Measurements from ENCODE around the gene PPM1H.
"Not testable (repeated sequence)": the region's sequence is repeated elsewhere in the genome, so short reads cannot be mapped to it uniquely, and the experiment has no call there.

PPM1H gene

GRCh38 chr12:62885242-62885641 lies 49.7 kb downstream of the PPM1H start:
- Histone ChIP-seq H3K27me3 (no peaks in the 10 kb centered on the region), H3K4me3 (ENCODE audit: low read depth in 1 of 2, low read length in 1 of 2) (no peak overlapping the region), H3K27ac (no peak overlapping the region), H3K9me3 (no peaks in the 10 kb centered on the region), H3K4me1 (ENCODE audit: control insufficient read depth in 1 of 2, insufficient read depth in 1 of 2, low read depth in 1 of 2, low read length in 1 of 2) (peaks cover 14 to 21% of the 10 kb centered on the region in 2 experiments), H3K36me3 (no peaks in the 10 kb centered on the region)
- TF ChIP-seq, protein P1, sequence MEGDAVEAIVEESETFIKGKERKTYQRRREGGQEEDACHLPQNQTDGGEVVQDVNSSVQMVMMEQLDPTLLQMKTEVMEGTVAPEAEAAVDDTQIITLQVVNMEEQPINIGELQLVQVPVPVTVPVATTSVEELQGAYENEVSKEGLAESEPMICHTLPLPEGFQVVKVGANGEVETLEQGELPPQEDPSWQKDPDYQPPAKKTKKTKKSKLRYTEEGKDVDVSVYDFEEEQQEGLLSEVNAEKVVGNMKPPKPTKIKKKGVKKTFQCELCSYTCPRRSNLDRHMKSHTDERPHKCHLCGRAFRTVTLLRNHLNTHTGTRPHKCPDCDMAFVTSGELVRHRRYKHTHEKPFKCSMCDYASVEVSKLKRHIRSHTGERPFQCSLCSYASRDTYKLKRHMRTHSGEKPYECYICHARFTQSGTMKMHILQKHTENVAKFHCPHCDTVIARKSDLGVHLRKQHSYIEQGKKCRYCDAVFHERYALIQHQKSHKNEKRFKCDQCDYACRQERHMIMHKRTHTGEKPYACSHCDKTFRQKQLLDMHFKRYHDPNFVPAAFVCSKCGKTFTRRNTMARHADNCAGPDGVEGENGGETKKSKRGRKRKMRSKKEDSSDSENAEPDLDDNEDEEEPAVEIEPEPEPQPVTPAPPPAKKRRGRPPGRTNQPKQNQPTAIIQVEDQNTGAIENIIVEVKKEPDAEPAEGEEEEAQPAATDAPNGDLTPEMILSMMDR (IDR thresholded peaks at IDR 0.05), result no peak

DNA sequence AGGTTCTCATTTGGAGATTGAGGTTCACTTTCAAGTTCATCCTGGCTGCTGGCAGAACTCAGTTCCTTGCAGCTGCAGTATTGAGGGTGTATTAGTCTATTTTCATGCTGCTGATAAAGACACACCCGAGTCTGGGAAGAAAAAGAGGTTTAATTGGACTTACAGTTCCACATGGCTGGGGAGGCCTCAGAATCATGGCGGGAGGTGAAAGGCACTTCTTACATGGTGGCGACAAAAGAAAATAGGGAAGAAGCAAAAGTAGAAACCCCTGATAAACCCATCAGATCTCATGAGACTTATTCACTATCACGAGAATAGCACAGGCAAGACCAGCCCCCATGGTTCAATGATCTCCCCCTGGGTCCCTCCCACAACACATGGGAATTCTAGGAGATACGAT lies 50.1 kb downstream of the PPM1H start:
- H3K9me3 ChIP-seq; H3K27ac ChIP-seq; H3K4me3 ChIP-seq (ENCODE audit: low read depth in 1 of 2, low read length in 1 of 2); H3K36me3 ChIP-seq; H3K27me3 ChIP-seq: not testable (repeated sequence)
- H3K4me1 ChIP-seq (ENCODE audit: control insufficient read depth in 1 of 2, insufficient read depth in 1 of 2, low read depth in 1 of 2, low read length in 1 of 2), result peaks cover 14 to 21% of the 10 kb centered on the region in 2 experiments

GRCh38 chr12:62882696-62883095 lies 52.3 kb downstream of the PPM1H start:
- no peaks in the 10 kb centered on the region for H3K9me3 ChIP-seq
- TF ChIP-seq, protein P1 (IDR thresholded peaks at IDR 0.05), result no peak
- peaks cover 5 to 10% of the 10 kb centered on the region in 2 experiments for H3K4me1 ChIP-seq (ENCODE audit: control insufficient read depth in 1 of 2, insufficient read depth in 1 of 2, low read depth in 1 of 2, low read length in 1 of 2)
- no peak overlapping the region for H3K4me3 ChIP-seq (ENCODE audit: low read depth in 1 of 2, low read length in 1 of 2)
- H3K27ac ChIP-seq, result no peak overlapping the region
- no peaks in the 10 kb centered on the region for H3K27me3 ChIP-seq
- H3K36me3 ChIP-seq, result no peaks in the 10 kb centered on the region

DNA sequence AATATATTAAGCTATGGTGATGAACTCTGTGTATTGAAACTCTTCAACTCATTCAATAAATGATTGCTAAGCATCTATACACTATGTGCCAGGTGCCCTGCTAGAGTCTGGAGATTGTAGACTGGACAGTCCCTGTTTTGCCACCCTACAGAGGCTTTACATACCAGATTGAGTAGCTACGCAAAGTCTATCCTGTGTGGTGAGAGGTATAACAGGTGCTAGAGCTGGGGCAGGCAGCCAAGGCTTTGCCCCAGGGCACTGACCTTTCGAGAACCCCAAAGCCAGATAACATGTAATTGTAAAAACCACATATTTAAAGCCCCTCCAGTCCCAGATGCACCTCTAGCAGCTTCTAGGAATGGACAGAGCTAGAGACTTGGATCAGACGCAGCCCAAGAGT lies 52.8 kb downstream of the PPM1H start:
- H3K4me3 ChIP-seq (ENCODE audit: low read depth in 1 of 2, low read length in 1 of 2), result no peak overlapping the region

GRCh38 chr12:62879691-62880090 lies 55.3 kb downstream of the PPM1H start:
- H3K27me3 ChIP-seq, result no peaks in the 10 kb centered on the region
- no peak overlapping the region for H3K27ac ChIP-seq
- TF ChIP-seq, protein P1 (IDR thresholded peaks at IDR 0.05), result no peak
- H3K4me1 ChIP-seq (ENCODE audit: control insufficient read depth in 1 of 2, insufficient read depth in 1 of 2, low read depth in 1 of 2, low read length in 1 of 2), result no peaks in the 10 kb centered on the region
- H3K9me3 ChIP-seq, result no peaks in the 10 kb centered on the region
- no peak overlapping the region for H3K4me3 ChIP-seq (ENCODE audit: low read depth in 1 of 2, low read length in 1 of 2)
- no peaks in the 10 kb centered on the region for H3K36me3 ChIP-seq

More for the DNA sequence above, 52.8 kb downstream of the PPM1H start:
- H3K4me1 ChIP-seq (ENCODE audit: control insufficient read depth in 1 of 2, insufficient read depth in 1 of 2, low read depth in 1 of 2, low read length in 1 of 2), result peaks cover 5 to 6% of the 10 kb centered on the region in 2 experiments
- H3K9me3 ChIP-seq, result no peaks in the 10 kb centered on the region
- no peaks in the 10 kb centered on the region for H3K27me3 ChIP-seq
- H3K36me3 ChIP-seq, result no peaks in the 10 kb centered on the region
- TF ChIP-seq, protein P1 (IDR thresholded peaks at IDR 0.05), result no peak
- no peak overlapping the region for H3K27ac ChIP-seq

- H3K27ac ChIP-seq; H3K4me1 ChIP-seq (ENCODE audit: control insufficient read depth in 1 of 2, insufficient read depth in 1 of 2, low read depth in 1 of 2, low read length in 1 of 2); H3K9me3 ChIP-seq; H3K27me3 ChIP-seq; H3K4me3 ChIP-seq (ENCODE audit: low read depth in 1 of 2, low read length in 1 of 2); H3K36me3 ChIP-seq: not testable (repeated sequence)
Measured at GRCh38 chr12:62879228-62879627, 55.7 kb downstream of the PPM1H start.

- H3K9me3 ChIP-seq, result no peaks in the 10 kb centered on the region
- TF ChIP-seq, protein P1 (IDR thresholded peaks at IDR 0.05), result no peak
- H3K4me1 ChIP-seq (ENCODE audit: control insufficient read depth in 1 of 2, insufficient read depth in 1 of 2, low read depth in 1 of 2, low read length in 1 of 2), result no peaks in the 10 kb centered on the region
- no peak overlapping the region for H3K27ac ChIP-seq
- H3K4me3 ChIP-seq (ENCODE audit: low read depth in 1 of 2, low read length in 1 of 2), result no peak overlapping the region
- H3K27me3 ChIP-seq, result no peaks in the 10 kb centered on the region
- no peaks in the 10 kb centered on the region for H3K36me3 ChIP-seq
Measured at GRCh38 chr12:62878211-62878610, 56.7 kb downstream of the PPM1H start.
